Transverse colon (tissue), 4 donors: ENCODE measurements around the gene CLDN20.

Experiments used
- POLR2AphosphoS5 ChIP-seq, 3 donors: sonication (generic); formaldehyde crosslinking; IDR thresholded peaks; one replicate each; pipeline ENCODE4 v1.6.1; 2016; ENCODE audit warnings: antibody characterized with exemption in 3 of 3
- TF ChIP-seq, protein P1 (sequence below), 5 experiments: fragments of 200-600 bp in 3 of 5; fragments of 450-650 bp in 2 of 5; sonication (generic) in 3 of 5; IDR thresholded peaks; 1 replicate in 2 of 5; 2 replicates in 3 of 5; pipeline ENCODE4 v1.5.1; 2016 to 2017; ENCODE audit warnings: antibody characterized with exemption in 5 of 5, inconsistent platforms in 3 of 5, mild to moderate bottlenecking in 2 of 5, moderate library complexity in 1 of 5

DNA sequence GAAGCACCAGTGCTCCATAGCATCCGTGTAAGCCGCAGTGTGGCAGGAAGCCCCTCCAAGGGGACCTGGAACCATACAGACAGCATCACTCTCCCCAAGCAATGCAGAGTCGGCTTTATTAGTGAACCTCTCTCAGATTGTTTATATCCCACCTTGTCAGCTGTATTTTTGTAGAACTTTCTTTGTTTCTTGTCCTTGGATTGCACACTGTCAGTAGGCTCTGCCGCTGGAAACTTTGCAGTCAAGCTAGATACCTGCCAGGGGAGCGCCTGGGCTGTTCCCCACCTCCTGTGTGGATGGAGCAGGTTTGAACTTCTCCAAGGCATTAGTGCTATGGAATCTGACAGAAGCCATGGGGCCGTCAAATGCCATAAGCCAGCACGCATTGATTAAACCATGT is 18.6 kb upstream of the CLDN20 start:
- TF ChIP-seq POLR2AphosphoS5 (IDR thresholded peaks at IDR 0.05): no peak
- TF ChIP-seq, protein P1, sequence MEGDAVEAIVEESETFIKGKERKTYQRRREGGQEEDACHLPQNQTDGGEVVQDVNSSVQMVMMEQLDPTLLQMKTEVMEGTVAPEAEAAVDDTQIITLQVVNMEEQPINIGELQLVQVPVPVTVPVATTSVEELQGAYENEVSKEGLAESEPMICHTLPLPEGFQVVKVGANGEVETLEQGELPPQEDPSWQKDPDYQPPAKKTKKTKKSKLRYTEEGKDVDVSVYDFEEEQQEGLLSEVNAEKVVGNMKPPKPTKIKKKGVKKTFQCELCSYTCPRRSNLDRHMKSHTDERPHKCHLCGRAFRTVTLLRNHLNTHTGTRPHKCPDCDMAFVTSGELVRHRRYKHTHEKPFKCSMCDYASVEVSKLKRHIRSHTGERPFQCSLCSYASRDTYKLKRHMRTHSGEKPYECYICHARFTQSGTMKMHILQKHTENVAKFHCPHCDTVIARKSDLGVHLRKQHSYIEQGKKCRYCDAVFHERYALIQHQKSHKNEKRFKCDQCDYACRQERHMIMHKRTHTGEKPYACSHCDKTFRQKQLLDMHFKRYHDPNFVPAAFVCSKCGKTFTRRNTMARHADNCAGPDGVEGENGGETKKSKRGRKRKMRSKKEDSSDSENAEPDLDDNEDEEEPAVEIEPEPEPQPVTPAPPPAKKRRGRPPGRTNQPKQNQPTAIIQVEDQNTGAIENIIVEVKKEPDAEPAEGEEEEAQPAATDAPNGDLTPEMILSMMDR (IDR thresholded peaks at IDR 0.05): no peak
